Measurements from ENCODE around the gene ZAP70. TPM values are rescaled to one million over a fixed set of nuclear protein-coding genes. Genes with fewer than 3 reads are reported as not detected.

ZAP70 gene
- total RNA-seq, 1 donor from 2014 or later = 3.1 TPM

- no peak overlapping the region for H3K27ac Mint-ChIP-seq
- no peaks in the 10 kb centered on the region for H3K36me3 Mint-ChIP-seq
- no peaks in the 10 kb centered on the region for H3K27me3 Mint-ChIP-seq (ENCODE audit: low read depth)
- peaks cover 6% of the 10 kb centered on the region for H3K4me1 Mint-ChIP-seq
- no peak for DNase-seq (ENCODE audit: low spot score in 2 of 2, unreplicated experiment in 2 of 2)
- no peak for TF ChIP-seq CTCF (IDR thresholded peaks at IDR 0.05; ENCODE audit: unreplicated experiment)
- no peak overlapping the region for H3K4me3 Mint-ChIP-seq
- no peaks in the 10 kb centered on the region for H3K9me3 Mint-ChIP-seq
These were observed 6.2 kb downstream of the ZAP70 start for GRCh38 chr2:97719362-97720155.

GRCh38 chr2:97720746-97721145 is 7.4 kb downstream of the ZAP70 start:
- Mint-ChIP-seq H3K27ac (no peak overlapping the region), H3K9me3 (no peaks in the 10 kb centered on the region), H3K4me3 (no peak overlapping the region), H3K27me3 (ENCODE audit: low read depth) (no peaks in the 10 kb centered on the region), H3K4me1 (peaks cover 6% of the 10 kb centered on the region), H3K36me3 (no peaks in the 10 kb centered on the region)
- DNase-seq (ENCODE audit: low spot score in 2 of 2, unreplicated experiment in 2 of 2) = no peak
- no peak for TF ChIP-seq CTCF (IDR thresholded peaks at IDR 0.05; ENCODE audit: unreplicated experiment)

GRCh38 chr2:97722227-97722626 is 8.9 kb downstream of the ZAP70 start:
- Mint-ChIP-seq H3K36me3 (peaks cover 2% of the 10 kb centered on the region), H3K27me3 (ENCODE audit: low read depth) (no peaks in the 10 kb centered on the region), H3K27ac (no peak overlapping the region), H3K9me3 (no peaks in the 10 kb centered on the region), H3K4me3 (no peak overlapping the region), H3K4me1 (peaks cover 2% of the 10 kb centered on the region)
- no peak for TF ChIP-seq CTCF (IDR thresholded peaks at IDR 0.05; ENCODE audit: unreplicated experiment)
- no peak for DNase-seq (ENCODE audit: low spot score in 2 of 2, unreplicated experiment in 2 of 2)

GRCh38 chr2:97723156-97724072 is 10.0 kb downstream of the ZAP70 start:
- Mint-ChIP-seq H3K4me3 (no peak overlapping the region), H3K36me3 (peaks cover 2% of the 10 kb centered on the region), H3K9me3 (no peaks in the 10 kb centered on the region), H3K27ac (no peak overlapping the region), H3K4me1 (peaks cover 2% of the 10 kb centered on the region), H3K27me3 (ENCODE audit: low read depth) (no peaks in the 10 kb centered on the region)
- no peak for TF ChIP-seq CTCF (IDR thresholded peaks at IDR 0.05; ENCODE audit: unreplicated experiment)
- no peak for DNase-seq (ENCODE audit: low spot score in 2 of 2, unreplicated experiment in 2 of 2)

GRCh38 chr2:97724073-97724410 is 10.7 kb downstream of the ZAP70 start:
- Mint-ChIP-seq H3K27ac (no peak overlapping the region), H3K4me1 (peaks cover 2% of the 10 kb centered on the region), H3K4me3 (no peak overlapping the region), H3K9me3 (no peaks in the 10 kb centered on the region), H3K36me3 (peaks cover 2% of the 10 kb centered on the region), H3K27me3 (ENCODE audit: low read depth) (no peaks in the 10 kb centered on the region)
- DNase-seq (ENCODE audit: low spot score in 2 of 2, unreplicated experiment in 2 of 2) = no peak
- no peak for TF ChIP-seq CTCF (IDR thresholded peaks at IDR 0.05; ENCODE audit: unreplicated experiment)
